GM20000 (cell line): ENCODE results near the gene ALDH3A1.

ENCODE experiments used
- DNase-seq: peaks from one replicate; pipeline ENCODE4 v3.0.0; 2012; ENCODE audit warnings: low spot score
- TF ChIP-seq, protein P1 (sequence below): IDR thresholded peaks from 2 replicates; pipeline ENCODE4 v1.5.1; 2012; ENCODE audit warnings: mild to moderate bottlenecking, control low read depth; ENCODE audit errors: extremely low read depth, missing control alignments

ALDH3A1 gene

DNA sequence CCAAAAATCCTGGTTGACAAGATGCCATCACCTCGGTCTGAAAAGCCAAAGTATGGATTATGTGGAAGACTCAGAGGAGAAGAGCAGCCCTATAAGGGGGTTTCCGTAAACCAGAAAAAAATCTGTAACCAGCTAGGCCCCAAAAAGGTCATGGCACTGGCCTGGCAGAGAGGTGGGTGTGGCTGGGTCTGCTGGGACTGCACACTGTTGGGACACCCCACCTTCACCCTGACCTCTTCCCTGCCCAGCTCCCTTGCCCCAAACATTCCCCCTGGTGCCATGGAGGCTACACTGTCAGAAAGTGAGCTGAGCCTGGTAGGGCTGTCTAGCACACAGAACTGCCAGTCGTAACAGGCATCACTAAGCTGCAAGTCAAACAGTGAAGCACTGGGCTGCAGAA lies 38.3 kb downstream of the ALDH3A1 start:
- TF ChIP-seq, protein P1, sequence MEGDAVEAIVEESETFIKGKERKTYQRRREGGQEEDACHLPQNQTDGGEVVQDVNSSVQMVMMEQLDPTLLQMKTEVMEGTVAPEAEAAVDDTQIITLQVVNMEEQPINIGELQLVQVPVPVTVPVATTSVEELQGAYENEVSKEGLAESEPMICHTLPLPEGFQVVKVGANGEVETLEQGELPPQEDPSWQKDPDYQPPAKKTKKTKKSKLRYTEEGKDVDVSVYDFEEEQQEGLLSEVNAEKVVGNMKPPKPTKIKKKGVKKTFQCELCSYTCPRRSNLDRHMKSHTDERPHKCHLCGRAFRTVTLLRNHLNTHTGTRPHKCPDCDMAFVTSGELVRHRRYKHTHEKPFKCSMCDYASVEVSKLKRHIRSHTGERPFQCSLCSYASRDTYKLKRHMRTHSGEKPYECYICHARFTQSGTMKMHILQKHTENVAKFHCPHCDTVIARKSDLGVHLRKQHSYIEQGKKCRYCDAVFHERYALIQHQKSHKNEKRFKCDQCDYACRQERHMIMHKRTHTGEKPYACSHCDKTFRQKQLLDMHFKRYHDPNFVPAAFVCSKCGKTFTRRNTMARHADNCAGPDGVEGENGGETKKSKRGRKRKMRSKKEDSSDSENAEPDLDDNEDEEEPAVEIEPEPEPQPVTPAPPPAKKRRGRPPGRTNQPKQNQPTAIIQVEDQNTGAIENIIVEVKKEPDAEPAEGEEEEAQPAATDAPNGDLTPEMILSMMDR = no peak
- no peak for DNase-seq

DNA sequence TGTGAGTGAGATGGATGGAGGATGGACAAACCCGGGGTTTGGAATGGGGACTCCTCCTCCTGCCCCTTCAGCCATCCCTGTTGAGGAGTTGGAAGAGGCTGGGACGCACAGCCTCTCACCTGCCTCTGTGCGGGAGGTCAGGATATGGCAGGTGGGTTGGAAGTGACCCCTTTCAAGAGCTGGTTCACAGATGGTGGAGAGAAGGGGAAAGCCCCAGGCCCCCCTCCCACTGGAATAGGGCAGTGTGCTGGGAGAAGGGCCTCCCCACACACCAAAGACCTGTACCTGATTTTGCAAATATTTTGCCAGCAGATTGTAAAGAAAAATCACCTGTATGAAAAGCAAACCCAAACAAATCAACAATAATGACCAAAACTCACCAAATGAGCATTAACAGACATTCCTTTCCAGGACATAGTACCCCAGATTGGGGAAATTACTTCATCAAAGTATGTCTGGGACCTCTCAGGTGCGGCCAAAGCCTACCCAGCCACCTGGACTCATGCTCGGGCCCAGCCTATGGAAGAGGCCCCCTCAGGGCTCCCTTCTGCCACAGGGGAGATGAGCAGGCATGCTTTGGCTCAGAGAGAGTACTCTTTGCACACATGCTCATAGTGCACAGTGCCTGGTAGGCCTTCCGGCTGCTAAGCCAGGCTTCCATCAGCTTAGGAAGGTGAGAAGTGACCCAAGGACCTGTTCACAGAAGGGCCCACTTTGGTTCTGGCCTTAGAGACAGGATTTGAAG lies 39.5 kb downstream of the ALDH3A1 start:
- TF ChIP-seq, protein P1 = no peak
- peak; percentile 6 for DNase-seq

DNA sequence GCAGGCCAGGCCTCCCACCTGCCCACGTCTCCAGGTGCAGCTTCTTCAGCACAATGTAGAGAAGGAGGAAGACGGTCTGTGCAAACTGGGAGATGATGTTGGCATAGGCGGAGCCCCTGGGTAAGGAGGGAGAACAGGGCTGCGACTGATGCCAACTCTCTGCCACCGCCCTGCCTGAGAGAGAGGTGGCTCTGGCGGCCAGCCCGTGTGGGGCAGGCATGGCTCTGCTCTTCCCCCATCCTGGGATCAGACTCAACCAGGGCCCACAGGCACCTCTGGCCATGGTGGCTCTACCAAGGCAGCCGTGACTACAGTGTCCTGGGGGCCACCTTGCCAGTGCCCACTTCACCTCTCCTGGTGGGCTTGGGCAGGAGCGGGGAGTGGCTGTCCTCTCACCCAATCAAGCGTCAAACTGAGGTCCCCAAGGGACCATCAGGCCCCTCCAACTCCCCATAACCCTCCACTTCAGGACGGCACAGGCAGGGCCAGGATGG lies 40.3 kb downstream of the ALDH3A1 start:
- no peak for DNase-seq
- TF ChIP-seq, protein P1 = no peak

DNA sequence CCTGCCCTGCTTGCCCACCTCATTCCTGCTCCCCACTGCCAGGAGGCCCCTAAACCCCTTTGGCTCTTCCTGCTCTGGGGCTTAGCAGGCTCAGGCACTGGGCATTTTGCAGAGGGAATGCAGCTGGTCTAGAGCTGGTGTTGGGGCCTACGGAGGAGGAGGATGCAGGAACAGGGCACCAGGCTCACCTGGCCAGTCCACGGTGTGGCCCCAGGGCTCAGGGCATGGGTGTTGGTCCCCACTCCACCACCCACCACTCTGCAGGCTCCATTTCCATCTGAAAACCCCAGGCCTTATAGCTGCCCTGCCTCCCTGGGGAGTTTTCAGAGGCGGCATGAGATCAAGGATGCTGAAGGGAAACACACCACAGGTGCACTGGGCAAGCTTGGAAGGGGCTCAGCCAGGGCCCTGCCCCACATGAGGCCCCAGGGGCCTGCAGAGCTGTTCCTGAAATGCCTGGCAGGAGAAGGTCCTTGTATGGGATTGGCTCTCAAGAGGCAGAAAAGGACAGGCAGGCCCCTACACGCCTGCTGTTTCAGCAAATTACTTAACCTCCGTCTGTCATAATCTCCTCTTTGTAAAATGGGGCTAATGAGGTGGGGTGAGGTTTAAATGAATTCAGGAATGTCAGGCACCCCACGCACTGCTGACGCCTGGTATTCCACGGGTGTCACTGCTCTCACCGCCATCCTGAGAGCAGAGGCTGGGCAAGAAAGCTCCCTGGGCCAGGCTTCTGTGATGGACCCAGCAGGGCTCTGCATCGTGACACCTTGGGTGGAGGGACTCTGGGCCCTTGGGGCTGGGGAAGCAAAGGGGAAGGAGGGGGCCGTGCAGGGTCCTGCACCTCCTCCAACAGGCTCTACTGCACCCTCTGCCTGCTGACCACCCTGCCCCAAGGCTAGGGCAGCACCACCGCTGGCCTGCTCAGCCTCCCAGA lies 41.0 kb downstream of the ALDH3A1 start:
- DNase-seq = no peak
- TF ChIP-seq, protein P1 = no peak

DNA sequence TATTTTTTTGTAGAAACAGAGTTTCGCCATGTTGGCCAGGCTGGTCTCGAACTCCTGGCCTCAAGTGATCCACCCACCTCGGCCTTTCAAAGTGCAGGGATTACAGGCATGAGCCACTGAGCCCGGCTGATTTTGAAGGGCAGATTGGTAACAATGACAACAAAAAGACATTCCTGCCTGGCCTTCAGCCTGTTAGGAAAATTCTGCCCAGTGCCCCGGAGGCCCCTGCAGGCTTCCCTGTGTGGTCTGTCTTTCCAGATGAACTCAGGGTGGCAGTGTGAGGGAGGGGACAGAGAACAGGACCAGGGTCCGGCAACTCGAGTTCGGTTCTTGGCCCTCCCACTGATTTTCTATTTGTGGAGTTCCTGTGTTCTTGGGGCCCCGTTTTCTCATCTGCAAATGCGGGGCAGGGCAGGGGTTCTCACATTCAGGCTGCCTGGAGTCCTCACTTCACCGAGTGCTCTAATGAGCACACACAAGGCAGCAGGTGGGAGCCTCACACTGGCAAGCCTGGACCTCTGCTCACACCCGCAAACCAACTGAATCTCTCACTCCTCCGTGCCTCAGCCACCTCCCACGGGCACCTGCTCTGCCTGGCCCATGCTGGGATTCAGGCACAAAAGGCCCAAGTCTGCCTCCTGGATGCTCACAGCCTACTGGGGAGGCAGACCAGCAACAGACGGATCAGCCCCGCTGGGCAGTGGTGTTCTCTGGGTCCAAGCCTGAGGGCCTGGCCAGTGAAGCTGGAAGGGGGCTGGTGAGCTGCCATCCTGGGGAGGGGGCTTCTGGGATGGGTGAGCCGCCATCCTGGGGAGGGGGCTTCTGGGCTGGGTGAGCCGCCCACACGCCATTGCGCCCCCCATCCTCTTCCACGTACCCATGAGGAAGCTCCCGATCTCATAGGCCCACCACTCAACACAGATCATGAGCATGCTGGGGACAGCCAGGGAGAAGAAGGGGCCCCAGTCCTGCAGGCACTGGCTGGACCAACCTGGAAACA lies 42.0 kb downstream of the ALDH3A1 start:
- TF ChIP-seq, protein P1 = no peak
- peak; percentile 17 for DNase-seq

DNA sequence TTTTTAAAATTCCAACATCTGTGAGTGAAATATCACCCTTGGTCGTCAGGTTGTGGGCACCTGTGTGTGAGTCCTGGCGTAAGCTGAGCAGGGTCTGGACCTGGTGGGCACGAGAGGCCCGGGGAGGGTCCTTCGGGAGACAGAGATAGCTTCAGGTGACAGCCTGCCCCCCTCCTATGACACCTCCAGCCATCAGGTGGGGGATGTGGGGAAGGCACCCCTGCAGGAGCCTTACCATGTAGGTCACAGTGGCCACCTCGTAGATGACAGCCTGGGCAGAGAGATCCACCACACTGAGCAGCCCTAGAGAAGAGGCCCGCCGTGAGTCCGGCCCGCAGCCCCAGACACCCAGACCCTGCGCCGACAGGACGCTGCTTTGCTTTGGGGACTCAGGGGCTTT lies 42.9 kb downstream of the ALDH3A1 start:
- TF ChIP-seq, protein P1 = no peak
- DNase-seq = no peak
